SIG-M5 treated with dmso at 0.1 percent for 504 hours (cell line): ENCODE results near the gene GRIK5.
"Not testable (repeated sequence)": the region's sequence is repeated elsewhere in the genome, so short reads cannot be mapped to it uniquely, and the experiment has no call there.

Experiments used
- DNase-seq: peaks from one replicate; lab custom pipeline; 2025; ENCODE audit not compliant: unreplicated experiment; lab: John Stamatoyannopoulos, UW

The GRIK5 gene

DNA sequence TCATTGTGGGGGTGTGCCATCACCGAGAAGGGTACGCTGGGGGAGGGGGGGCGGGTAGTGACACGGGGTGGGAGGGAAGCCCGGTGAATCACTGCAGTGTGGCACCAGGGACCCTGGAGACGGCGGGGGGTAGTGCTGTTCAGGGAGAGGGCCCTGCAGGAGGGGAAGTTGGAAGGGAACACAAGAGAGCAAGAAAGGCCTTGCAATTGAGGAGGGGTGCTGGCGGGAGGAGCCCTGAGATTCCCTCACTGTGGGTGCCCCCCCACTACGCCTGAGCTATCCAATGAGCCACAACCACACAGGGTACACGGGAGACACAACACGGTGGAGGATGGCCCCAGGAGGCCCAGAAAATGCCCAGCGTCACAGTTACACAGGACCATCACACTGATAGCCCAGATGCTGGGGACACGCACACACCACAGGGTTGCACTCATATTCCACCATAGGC lies 75.5 kb downstream of the GRIK5 start:
- no peak for DNase-seq

DNA sequence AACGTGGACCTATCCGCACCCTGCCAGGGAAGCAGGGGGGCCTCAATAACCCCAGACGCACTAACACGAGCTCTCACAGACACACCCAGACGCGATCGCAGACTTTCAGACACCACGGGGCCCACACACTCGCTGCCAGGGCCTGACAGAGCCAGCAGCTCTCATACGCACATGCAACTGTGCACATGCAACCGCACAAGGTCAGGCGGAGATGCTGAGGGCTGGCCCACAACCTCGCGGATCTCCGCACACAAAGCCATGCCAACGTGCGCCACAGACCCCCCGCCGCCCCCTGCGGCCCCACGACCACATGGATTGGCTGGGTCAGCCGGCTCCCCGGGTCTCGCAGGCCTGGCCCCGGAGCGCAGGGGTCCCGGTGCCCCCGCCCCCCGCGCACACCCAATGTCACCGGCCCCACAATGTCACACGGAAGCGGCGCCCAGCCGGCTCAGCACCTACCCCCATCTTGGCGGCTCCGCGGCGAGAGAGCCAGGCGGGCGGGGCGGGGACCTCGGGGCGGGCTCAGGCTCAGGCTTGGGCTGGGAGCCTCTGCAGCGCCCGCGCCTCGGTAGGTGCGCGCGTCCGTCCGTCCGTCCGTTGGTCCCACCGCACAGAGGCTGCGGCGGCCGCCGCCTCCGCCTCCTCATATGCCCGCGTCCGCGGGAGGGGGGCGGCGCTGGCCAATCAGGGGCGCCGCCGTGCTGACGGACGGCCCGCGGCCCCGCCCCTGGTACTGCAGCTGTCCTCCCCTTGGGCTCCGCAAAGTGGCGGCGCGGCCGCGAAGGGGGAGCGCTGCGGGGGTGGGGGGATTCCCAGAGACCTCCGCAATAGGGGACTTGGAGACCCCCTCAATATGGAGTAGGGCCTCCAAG lies 76.2 kb downstream of the GRIK5 start, which contains the start of gene ATP1A3:
Gene ATP1A3, minus strand, starts transcription at position 619 of the 872 bp plus-strand sequence. Its CDS starts 154 bp downstream, at position 465.
- DNase-seq = peak; percentile 73

DNA sequence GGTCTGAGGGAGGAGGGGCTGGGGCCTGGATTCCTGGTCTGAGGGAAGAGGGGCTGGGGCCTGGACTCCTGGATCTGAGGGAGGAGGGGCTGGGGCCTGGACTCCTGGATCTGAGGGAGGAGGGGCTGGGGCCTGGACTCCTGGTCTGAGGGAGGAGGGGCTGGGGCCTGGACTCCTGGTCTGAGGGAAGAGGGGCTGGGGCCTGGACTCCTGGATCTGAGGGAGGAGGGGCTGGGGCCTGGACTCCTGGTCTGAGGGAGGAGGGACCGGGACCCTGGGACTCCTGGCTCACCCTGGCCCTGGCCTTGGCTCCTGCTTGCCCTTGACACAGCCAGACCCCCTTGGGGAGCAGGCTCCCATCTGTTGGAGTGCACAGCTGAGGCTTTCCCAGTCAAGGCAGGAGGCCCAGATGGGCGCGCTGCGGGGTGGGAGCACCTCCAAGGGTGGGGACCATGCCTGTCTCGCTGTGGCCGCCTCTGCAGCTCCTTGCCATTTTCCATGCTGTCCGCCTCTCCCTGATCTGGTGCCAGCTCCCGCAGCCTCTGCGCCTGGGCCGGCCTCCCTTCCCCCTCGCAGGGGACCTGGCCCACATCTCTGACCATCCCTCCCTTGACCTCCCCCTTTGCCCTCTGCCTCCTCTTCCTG lies 78.0 kb downstream of the GRIK5 start:
- not testable (repeated sequence) for DNase-seq

DNA sequence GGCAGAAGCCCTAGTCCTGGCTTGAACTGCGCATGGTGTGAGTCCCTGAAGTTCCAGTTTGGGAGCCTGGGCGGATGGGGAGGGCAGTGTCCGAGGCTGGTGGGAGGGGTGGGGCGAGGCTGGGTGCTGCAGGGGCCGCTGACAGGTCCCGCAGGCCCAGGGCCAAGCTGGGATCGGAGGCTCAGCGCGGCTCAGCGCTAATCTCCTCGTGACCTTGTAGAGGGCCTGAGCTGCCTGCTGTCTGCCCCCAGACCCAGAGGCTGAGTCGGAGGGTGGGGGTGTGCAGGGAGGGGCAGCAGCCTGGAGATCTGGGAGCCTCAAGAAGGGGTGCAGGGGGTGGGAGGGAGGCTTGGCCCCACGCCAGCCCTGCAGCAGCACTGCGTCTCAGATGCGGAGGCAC lies 79.0 kb downstream of the GRIK5 start:
- no peak for DNase-seq

DNA sequence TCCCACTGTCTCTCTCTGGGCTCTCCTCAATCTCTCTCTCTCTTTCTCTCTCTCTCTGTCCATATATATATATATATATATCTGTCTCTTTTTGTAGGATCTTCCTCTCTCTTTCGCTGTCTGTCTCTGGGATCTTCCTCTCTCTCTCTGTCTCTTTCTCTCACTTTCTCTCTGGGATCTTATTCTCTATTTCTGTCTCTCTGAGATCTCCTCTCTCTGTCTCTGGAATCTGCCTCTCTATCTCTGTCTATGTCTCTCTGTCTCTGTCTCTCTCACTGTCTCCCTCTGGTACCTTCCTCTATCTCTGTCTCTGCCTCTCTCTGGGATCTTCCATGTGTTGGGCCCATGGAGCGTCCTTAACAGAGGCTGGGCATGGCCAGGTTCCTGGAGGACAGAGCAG lies 79.4 kb downstream of the GRIK5 start:
- no peak for DNase-seq

DNA sequence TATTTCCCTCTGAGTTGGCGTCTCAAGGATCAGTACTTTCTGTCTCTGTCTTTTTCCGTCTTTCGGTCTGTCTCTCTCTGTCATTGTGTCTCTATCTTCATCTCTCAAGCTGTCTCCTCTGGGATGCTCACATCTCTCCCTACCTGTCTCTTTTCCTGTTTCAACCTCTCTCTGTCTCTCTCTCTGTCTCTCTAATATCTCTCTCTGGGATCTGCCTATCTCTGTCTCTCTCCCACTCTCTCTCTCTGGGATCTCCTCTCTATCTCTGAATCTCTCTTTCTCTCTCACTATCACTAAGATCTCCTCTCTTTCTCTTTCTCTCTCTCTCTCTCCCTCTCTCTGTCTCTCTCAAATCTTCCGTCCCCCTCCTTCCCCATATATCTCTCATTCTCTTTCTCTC lies 80.0 kb downstream of the GRIK5 start:
- no peak for DNase-seq

DNA sequence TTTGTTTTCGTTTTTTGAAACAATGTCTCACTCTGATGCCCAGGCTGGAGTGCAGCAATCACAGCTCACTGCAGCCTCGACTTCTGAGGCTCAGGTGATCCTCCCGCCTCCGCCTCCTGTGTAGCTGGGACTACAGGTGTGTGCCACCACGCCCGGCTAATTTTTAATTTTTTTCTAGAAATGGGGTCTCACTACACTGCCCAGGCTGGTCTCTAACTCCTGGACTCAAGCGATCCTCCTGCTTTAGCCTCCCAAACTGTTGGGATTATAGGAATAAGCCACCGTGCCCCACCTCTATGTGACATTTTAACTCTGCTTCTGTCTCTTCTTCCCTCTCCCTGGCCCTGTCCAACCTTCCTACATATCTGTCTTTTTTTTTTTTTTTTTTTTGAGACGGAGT lies 81.1 kb downstream of the GRIK5 start:
- DNase-seq = no peak

DNA sequence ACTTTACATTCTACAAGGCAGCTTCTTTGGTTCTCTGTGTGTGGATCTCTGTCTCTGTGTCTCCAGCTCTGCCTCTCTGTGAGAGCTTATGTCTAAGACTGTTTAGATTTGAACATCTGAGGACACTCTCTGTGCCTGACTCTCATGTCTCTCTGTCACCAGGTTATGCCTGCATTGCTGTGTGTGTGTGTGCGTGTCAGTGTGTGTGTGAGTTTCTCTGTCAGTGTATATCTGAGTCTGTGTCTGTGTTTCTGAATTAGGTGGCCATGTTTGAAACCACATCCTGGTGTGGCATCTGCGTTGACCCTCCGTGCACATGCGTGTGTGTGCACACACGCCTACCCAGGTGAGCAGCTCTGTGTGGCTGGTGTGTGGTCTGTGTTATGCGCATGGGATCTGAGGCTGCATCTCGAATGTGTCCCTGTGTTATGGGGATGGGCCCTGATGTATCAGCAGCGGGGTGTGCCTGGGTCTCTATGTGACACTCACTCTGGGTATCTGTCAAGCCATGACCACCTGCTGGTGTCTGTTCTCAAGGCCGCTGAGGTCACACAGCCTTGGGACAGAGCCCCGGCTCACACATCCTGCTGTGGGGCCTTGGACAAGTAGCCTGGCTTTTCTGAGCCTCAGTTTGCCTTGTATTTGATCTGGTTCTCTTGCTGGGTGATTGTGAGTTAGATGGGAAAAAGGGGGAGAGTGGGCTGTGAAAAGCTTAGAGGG lies 82.7 kb downstream of the GRIK5 start:
- no peak for DNase-seq

DNA sequence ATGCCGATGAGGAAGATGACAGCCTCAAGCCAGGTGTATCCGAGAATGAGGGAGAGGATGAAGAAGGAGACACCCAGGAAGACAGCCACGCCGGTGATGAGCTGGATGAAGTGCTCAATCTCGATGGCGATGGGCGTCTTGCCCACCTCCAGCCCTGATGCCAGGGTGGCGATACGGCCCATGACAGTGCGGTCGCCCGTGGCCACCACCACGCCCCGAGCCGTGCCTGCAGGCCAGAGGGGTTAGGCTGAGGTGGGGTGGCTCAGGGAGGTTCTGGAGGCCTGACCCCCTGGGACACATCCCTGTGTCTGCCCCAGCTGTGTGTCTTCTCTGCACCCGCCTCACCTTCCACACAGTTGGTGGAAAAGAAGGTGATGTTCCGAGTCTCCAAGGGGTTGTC lies 85.0 kb downstream of the GRIK5 start:
- DNase-seq = no peak

DNA sequence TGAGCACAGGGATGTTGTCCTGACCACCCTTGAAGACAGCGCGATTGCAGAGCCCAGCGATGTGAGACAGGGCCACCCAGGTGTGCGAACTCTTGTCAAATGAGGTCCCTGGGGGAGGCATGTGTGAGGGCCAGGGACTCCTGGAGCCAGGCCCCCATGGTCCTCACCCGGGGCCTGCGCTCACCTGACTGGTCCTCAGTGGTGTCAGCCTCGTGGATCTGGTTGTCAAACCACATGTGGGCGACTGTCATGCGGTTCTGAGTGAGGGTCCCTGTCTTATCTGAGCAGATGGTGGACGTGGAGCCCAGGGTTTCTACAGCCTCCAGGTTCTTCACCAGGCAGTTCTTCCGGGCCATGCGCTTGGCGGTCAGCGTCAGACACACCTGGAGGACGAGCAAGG lies 88.3 kb downstream of the GRIK5 start:
- no peak for DNase-seq

DNA sequence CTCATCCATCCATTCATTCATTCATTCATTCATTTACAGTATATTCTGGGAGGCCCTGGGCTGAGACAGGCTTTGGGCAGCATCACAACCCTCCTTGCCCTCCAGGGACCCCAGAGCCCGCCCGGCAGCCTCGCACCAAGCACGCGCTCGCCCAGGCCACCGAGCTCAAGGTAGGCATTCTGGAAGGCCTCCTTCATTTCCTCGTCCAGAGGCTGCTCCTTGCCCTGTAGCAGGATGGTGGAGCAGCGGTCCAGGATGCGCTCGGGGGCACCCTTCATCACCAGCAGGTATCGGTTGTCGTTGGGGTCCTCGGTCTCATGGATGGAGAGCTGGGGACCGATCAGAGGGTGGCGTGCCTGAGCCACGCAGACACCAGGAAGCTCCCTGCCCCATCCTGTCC lies 91.5 kb downstream of the GRIK5 start:
- DNase-seq = no peak

DNA sequence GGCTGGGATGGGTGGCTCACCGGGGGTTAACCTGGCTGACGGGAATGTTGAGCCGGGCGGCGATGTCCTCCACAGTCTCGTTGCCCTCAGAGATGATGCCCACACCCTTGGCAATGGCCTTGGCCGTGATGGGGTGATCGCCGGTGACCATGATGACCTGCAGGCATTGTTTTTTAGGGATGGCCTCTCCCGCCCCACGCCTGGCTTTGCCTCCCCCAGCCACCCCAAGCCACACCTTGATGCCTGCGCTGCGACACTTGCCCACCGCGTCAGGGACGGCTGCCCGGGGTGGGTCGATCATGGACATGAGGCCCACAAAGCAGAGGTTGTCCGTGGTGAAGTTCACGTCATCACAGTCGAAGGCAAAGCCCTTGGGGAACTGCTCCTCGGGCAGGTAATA lies 92.1 kb downstream of the GRIK5 start:
- DNase-seq = no peak

DNA sequence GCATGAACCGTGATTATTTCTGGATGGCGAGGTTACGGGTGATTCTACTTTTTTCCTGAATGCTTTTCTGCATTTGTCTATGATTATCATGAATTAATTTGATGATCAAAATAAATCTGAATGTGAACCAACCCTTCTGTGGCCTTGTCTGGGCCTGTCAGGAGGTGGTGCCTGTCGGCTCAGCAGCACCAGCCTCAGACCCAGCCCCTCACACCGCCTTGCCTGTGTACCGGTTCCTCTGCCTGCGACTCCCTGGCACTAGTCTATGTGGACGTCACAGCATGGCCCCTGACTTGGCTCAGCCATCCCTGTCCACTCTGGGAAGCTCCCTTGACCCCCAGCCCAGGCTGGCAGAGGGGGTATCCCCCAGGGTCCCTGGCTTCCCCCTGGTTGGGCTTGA lies 95.4 kb downstream of the GRIK5 start:
- DNase-seq = no peak

DNA sequence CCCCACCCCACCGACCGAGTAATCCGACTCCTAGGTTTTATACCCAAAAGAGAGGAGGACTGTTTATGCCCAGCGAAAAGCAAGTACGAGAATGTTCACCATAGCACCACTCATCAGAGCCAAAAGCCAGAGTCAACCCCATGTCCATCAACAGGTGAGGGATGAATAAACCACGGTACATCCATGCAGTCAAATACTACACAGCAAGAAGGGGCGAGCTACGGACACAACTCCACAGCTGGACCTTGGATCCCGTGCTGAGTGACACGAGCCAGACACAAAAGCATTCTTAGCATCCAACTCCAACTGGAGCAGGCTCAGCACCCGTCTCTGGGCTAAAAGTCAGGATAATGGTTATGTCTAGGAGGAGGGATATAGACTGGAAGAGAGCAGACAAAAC lies 98.6 kb downstream of the GRIK5 start:
- DNase-seq = no peak

DNA sequence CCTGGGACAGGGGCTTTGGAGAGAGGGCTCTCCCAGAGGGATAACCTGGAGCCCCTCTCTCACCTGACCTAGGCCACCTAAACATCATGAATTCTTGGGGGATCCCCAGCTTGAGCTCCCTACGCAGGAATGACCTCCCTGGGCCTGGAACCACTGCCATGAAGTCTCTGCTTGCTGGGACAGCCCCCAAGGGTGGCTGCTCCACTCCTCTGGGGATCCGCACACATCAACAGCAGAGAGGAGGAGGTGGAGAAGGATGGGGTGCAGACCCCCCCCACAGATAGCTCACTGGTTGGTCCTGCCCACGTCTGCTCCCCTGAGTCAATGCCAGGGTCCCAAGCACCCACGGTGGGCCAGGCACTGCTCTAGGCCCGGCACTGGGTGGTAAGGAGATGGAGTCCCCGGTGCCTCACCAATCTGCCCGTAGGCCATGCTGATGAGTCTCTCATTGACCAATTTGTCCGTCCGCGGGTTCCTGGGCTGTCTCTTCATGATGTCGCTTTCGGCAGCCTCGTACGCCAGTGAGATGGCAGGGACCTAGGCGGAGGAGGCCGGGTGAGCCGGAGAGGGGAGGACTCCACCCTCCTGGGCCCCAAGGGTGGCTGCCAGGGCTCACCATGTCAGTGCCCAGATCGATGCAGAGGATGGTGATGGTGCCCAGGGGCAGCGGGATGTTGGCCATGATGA lies 100.1 kb downstream of the GRIK5 start:
- DNase-seq = no peak

DNA sequence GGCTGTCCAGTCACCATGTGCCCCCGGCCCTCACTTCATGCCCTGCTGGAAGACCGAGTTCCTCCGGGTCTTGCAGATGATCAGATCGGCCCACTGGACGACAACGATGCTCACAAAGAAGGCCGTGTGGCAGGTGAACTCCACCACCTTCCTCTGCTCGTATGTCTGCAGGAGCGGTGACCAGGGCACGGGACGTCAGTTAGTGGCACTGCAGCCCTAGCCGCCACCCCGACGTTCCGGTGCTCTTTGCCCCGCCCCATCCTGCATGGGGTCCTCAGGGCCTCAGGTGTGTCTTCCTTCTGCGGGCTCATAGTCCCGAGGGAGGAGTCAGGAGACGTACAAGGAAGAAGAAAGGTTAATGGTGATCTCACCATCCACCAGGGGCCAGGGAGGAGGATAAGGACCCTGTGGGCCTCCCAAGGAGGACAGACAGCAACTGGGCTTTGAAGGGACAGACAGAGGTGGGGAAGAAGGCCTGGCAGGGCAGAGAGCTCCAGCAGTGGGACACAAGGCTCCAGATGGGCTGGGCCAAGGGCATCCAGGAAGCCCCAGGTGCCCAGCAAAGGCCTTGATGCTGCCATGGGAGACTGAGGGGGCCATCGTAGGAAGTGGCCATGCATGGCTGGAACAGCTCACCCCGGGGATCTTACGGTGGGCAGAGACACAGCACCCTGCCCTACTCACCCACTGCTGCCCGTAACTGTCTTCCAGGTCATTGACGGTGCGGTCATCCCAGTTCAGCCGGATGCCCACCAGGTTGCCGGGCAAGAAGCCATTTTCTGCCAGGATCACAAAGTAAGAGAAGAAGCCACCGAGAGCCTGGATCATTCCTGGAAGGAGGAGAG lies 101.0 kb downstream of the GRIK5 start:
- no peak for DNase-seq

DNA sequence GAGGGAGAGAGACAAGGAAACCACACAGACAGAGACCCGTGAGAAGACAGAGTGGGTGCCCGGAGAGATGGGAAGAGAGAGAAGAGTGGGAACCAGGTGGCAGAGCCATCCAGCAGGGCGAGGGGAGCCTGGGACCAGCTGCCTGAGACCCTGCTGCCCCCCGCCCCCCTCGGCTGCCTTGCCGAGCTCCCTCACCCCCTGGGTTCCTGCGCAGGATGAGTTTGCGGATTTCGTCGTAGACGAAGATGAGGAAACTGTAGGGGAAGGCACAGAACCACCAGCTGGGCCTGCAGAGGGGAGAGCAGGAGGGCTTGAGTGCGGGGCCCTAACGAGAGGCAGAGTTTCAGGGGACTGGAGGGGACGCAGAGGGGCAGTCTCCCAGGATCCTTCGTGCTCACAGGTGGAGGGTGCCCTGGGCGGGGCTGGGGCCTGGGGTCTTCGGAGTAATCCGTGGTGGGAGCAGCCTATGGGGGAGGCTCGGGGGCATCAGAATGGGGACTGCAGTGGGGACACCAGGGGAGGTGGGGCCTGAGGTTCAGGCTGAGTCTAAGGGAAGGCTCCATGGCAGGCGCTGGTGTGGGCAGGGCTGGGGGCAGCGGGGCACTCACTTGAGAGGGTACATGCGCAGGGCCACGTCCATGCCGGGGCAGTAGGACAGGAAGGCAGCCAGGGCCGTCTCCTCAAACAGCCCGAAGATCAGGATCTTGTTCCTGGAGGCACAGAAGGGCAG lies 102.8 kb downstream of the GRIK5 start:
- no peak for DNase-seq

DNA sequence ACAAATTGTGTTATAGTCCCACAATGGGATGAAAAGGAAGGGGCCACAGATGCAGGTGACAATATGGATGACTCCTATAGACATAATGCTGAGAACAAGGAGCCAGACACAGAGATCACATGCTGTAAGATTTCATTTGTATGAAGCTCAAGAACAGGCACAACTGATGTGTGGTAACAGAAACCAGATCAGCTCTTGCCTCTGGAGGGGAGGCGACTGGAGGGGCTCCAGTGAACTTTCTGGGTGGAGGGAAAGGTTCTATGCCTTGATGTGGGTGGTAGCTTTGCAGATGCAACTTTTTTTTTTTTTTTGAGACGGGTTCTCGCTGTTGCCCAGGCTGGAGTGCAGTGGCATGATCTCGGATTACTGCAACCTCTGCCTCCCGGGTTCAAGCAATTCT lies 104.9 kb downstream of the GRIK5 start:
- no peak for DNase-seq

DNA sequence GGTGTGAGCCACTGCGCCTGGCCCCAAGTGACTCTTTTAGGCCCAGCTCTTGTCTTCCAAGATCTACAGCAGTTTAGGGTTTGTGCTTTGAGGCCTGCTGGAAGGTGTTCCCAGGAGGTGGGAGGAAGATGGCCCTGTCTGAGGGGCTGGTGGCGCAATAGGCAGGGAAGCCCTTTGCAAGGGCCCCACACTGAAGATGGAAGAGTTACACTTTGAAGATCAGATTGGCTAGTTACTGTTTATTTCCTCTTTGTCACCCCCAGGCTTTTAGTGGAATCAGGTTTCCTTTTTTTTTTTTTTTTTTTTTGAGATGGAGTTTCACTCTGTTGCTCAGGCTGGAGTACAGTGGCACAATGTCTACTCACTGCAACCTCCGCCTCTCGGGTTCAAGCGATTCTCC lies 109.0 kb downstream of the GRIK5 start:
- DNase-seq = peak; percentile 62
